ENCODE measurements around the gene JADE1.

JADE1 gene

DNA sequence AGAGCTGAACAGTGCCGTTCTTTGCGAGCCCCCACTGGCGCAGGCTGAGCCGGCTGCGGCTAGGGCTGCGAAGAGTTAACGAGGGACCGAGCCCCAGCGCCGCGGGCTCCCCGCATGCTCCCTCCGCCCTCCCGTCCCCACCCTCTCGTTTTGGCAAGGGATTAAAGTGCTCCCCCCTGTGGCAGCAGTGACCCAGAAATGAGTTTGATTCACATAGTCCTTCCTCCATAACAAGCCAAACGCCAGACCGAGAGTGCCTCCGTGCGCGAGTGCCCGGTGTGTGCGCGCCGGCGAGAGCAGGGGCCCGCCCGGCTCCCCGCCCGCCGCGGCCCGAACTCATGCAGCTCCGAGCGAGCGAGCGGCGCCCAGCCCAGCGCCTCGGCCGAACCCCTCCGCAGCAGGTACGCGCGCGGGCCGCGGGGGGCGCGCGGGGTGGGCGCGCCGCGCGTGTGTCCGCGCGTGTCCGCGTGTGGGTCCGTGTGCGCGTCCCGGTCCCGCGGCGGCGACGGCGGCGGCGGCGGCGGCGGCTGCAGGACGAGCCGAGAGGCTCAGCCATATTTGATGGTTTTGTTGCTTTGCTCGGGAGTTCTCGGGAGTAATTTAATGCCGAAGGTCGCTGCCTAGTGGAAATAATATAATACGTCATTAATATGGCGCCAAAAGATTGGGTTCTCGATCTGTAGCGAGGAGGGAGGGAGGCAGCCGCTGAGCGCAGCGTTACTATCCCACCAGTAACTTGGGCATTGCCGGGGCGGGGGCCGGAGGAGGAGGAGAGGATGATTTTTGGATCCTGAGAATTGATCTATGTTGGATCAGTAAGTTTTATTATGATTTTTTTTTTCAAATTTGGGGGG lies at the start of gene JADE1:
Gene JADE1 (plus strand): TSS at position 224 of the 854 bp plus-strand sequence. CDS start 22,059 bp downstream, outside the sequence.
- TF ChIP-seq ZNF274 (IDR thresholded peaks at IDR 0.05; ENCODE audit: low read depth, low read length), result no peak
- H3K4me3 ChIP-seq (ENCODE audit: low read length), result peak within 1 kb of the TSS; percentile 89

DNA sequence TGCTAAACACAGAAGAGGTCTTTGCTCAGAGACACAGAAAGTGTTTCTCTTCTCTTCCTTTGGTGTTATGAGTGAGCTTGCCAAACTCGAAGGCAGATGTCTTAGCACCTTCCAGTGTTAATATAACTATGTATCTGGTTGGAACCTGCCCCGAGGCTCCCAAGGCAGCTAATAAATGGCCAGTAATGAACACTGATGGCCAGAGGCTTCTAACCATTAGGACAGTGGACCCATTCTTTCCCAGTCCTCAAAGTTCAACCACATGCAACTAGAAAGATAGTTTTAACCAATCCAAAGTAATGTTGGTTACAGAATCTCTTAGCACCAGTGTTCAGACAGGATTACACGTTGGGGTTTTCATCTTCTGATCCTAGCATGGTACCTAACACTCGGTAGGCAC lies 42.7 kb upstream of the JADE1 start:
- TF ChIP-seq ZNF274 (IDR thresholded peaks at IDR 0.05; ENCODE audit: low read depth, low read length), result no peak

DNA sequence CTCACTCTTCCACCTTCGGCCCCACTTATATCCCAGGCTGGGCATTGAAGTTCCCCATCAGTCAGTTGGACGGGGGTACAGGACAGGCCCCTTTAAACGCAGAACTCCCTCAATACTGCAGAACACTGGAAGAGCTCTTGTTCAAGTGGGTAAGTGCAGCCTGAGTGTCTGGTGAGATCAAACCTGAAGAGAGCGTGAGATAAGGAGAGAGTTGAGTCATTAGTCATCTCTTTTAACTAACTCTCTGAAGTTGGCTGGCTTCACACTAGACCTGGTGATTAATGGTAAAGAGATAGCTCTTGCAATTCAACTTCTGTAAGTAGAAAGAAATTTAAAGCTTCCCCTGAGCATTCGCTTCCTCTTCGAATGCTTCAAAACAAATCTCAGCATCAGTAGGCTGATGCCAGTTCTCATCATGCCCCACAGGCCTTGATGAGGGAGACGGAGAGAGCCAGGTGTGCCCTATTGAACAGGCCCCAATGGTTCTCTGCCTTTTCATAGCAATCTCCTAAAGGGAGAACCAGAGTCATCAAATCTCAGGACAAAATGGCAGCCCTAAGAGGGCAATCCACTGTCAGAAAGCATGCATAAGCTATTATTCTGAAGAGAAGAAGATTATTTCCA lies 41.0 kb upstream of the JADE1 start:
- no peak for TF ChIP-seq ZNF274 (IDR thresholded peaks at IDR 0.05; ENCODE audit: low read depth, low read length)

More for the DNA sequence above, 42.7 kb upstream of the JADE1 start:
- H3K4me3 ChIP-seq (ENCODE audit: low read length), result no peak overlapping the region

DNA sequence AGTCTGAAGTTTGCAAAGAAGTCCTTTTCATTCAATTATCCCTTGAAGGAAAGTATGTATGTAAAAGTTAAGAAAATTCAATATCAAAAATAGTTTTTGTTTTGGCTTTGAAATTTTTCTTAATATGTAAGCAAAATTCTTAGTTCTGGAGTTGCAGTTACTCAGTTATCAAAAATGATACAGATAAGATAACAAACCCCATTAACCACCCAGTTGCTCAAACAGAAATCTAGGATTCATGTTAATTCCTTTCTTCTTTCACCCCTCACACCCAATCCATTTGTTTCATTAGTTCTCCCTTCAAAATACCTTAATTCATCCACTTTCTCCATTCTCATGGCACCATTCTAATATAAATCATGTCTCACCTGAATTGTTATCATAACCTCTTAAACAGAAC lies 40.5 kb upstream of the JADE1 start:
- no peak overlapping the region for H3K4me3 ChIP-seq (ENCODE audit: low read length)
- TF ChIP-seq ZNF274 (IDR thresholded peaks at IDR 0.05; ENCODE audit: low read depth, low read length), result no peak

More for the DNA sequence above, 41.0 kb upstream of the JADE1 start:
- no peak overlapping the region for H3K4me3 ChIP-seq (ENCODE audit: low read length)

DNA sequence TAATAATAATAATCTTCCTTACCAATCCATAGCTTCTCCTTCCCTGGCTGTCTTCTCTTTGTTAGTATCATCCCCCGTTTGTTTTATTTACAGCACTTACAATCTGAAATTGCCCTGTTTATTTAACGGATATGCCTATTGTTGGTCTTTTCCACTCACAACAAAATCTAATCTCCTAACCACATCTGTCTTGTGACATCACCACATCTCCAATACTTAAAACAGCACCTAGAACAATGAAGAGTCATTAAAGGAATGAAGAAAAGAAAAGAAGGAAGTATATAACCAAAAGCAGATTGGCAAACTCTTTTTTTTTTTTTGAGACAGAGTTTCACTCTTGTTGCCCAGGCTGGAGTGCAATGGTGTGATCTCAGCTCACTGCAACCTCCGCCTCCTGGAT lies 38.7 kb upstream of the JADE1 start:
- no peak overlapping the region for H3K4me3 ChIP-seq (ENCODE audit: low read length)
- no peak for TF ChIP-seq ZNF274 (IDR thresholded peaks at IDR 0.05; ENCODE audit: low read depth, low read length)

DNA sequence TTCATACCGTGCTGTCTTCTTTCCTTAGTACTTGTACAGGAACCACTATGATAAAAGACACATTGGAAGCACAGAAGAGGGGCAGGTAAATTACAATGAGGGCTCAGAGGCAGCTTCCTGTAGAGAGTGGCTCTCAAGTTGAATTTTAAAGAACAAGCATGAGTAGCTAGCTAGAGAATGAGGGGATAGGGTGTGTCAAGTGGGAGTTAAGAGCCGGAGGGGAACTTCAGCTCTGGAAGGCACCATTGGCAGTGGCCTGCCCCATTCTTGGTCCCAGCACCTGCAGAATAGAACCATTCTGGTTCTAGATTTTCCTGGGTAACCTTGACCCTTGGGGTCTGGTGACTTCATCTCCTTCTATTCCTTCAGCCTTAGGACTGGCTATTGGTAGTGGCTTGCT lies 34.0 kb upstream of the JADE1 start:
- H3K4me3 ChIP-seq (ENCODE audit: low read length), result no peak overlapping the region
- no peak for TF ChIP-seq ZNF274 (IDR thresholded peaks at IDR 0.05; ENCODE audit: low read depth, low read length)

DNA sequence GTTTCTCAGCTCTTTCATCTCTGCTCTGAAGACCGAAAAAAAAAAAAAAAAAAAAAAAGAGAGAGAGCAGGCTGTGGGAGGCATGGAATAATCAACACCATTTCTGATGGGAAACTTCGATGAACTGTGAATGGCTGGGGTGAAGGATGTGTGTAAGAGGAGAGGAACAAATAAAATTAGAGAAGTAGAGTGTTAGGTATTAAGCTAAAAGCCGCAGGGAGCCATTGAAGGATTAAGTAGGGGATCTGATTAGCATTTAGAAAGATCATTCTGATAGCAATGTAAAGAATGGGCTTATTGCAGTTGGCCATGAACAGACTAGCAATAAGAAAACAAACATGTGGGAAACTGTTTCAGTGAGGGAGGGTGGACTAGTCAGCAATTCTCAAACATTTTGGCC lies 33.6 kb upstream of the JADE1 start:
- TF ChIP-seq ZNF274 (IDR thresholded peaks at IDR 0.05; ENCODE audit: low read depth, low read length), result no peak

DNA sequence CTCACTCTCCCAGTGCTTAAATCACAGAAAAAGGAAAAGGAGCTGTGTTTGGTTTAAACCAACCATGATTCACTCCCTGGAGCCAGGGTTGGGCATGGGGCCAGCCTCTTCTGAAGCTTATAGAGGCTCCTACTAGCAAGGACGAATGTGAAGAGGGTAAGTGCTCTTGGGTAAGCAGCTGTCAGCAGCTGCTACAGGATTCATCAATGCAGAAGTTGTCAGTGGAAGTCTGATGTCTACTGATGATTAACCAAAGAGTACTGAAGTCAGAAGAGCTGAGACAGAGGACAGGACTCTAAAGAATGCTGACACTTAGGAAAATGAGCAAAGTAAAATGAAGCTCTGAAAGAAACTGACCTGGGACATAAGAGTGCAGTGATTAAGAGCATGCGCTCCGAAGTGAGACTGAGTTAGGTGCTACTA lies 32.7 kb upstream of the JADE1 start:
- H3K4me3 ChIP-seq (ENCODE audit: low read length), result no peak overlapping the region
- TF ChIP-seq ZNF274 (IDR thresholded peaks at IDR 0.05; ENCODE audit: low read depth, low read length), result no peak

More for the DNA sequence above, 33.6 kb upstream of the JADE1 start:
- no peak overlapping the region for H3K4me3 ChIP-seq (ENCODE audit: low read length)

DNA sequence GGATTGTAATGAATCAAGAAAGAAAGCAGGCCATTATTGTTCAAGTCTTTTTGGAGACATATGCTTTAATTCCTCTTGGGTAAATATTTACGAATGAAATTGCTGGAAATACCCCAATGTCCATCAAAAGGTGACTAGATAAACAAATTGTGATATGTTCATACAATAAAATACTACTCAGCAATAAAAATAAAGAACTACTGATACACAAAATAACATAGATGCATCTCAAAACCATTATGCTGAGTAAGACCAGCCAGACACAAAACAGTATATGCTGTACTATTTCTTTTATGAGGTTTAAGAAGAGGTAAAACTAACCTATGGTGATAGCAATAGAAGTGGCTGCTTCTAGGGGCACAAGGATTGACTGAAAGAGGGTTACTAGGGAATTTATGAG lies 28.8 kb upstream of the JADE1 start:
- TF ChIP-seq ZNF274 (IDR thresholded peaks at IDR 0.05; ENCODE audit: low read depth, low read length), result no peak
- H3K4me3 ChIP-seq (ENCODE audit: low read length), result no peak overlapping the region

DNA sequence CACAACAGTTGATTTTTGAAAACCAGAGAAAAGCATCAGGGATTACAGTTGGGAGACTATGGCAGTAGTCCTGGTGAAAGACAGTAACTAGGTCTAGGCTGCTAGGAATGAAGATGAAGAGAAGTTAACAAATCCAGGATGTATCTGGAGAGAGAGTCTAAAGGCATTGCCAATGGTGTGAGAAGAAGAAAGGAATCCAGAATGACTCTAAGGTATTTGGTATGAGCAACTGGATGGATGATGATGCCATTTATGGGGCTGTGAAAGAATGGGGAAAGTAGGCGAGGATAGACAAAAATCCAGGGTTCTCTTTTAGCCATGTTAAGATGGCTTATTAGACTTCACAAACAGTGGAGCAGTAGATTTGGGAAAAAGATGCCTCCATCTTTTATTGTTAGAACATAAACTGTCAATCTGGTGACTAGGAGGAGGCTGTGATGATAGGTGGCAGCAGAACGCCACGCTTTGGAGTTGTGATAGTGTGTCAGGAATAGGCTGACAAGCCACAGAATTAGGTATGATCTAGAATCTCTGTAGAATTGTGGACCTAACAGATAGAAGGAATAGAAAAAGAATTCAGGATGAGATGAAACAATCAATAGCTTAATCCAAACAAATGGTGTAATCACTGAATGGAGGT lies 27.3 kb upstream of the JADE1 start:
- TF ChIP-seq ZNF274 (IDR thresholded peaks at IDR 0.05; ENCODE audit: low read depth, low read length), result no peak
- H3K4me3 ChIP-seq (ENCODE audit: low read length), result no peak overlapping the region

DNA sequence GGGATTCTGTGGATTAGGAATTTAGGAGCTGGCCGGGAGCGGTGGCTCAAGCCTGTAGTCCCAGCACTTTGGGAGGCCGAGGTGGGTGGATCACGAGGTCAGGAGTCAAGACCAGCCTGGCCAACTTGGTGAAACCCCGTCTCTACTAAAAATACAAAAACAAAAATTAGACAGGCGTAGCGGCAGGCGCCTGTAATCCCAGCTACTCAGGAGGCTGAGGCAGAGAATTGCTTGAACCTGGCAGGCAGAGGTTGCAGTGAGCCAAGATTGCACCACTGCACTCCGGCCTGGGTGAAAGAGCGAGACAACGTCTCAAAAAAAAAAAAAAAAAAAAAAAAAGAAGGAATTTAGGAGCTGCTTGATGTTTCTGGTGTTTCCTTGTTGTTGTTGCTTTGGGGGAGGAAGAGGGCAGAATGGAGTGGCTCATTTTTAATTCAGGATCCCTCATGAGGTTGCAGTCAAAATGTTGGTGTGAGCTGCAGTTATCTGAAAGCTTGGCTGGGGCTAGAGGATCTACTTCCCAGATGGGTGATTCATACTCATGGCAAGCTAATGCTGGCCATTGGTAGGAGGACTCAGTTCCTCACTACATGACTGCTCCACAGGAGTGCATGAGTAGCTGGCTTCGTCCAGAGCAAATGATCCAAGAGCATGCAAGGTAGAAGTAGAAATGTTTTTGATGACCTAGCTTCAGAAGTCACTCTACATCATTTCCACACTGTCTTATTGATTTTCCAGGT lies 26.5 kb upstream of the JADE1 start:
- TF ChIP-seq ZNF274 (IDR thresholded peaks at IDR 0.05; ENCODE audit: low read depth, low read length), result no peak
- H3K4me3 ChIP-seq (ENCODE audit: low read length), result no peak overlapping the region

DNA sequence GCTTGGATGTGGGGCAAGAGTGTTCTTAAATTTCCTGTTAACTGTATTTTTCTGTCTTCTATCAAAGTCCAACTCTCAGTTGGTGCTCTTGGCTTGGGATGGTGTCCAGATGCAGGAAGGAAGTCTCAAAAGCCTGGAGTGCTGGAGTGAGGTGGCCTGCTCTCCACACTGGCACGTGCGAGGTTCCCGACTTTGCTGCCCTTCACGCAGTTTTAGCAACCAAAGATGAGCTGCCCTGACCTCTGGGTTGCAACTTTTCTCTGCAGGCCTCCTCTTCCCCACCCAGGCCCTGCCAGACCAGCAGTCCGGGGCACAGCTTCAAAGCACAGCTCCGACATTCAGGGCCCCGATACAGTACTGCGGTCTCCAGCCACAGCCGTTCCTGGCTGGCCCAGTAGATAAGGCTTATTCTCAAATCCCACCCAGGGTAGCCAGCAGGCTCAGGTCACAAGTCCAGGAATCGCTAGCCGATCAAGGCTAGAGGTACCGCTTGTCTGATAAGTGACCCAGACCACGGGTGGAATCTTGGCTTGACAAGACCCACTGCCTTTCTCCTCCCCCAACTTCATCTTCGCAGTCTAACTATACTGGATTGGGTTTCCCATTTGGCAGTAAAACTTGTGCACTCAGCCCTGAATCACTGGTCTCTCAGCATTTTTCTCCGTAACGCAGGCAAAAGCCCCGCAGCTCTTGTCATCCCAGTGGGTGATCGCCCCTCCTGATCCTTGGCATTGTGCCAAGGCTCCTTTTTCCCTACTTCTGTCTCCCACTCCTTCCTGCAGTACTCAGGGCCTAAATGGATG lies 21.8 kb upstream of the JADE1 start:
- no peak for TF ChIP-seq ZNF274 (IDR thresholded peaks at IDR 0.05; ENCODE audit: low read depth, low read length)
- no peak overlapping the region for H3K4me3 ChIP-seq (ENCODE audit: low read length)
